ENCODE measurements around the gene RAB3D.

The RAB3D gene

DNA sequence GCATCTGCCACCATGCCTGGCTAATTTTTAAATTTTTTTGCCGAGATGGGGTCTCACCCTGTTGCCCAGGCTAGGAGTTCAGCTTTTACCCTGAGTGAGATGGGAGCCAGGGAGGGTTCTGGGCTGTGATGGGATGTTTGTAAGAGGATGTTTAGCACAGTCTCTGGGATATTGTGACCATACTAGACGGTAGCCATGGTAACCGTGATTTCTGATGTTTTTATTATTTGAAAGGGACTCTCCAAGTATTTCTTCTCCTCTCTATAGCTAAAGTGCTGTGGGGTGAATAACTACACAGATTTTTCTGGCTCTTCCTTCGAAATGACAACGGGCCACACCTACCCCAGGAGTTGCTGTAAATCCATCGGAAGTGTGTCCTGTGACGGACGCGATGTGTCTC, 33.1 kb downstream of the RAB3D start:
- peaks cover 23% of the 10 kb centered on the region for H3K27me3 Mint-ChIP-seq (ENCODE audit: low read depth, poor library complexity)
- no peak overlapping the region for H3K4me3 Mint-ChIP-seq
- no peaks in the 10 kb centered on the region for H3K9me3 Mint-ChIP-seq
- no peak for DNase-seq
- no peaks in the 10 kb centered on the region for H3K36me3 Mint-ChIP-seq (ENCODE audit: low read depth)
- no peaks in the 10 kb centered on the region for H3K4me1 Mint-ChIP-seq
- TF ChIP-seq, protein P1, sequence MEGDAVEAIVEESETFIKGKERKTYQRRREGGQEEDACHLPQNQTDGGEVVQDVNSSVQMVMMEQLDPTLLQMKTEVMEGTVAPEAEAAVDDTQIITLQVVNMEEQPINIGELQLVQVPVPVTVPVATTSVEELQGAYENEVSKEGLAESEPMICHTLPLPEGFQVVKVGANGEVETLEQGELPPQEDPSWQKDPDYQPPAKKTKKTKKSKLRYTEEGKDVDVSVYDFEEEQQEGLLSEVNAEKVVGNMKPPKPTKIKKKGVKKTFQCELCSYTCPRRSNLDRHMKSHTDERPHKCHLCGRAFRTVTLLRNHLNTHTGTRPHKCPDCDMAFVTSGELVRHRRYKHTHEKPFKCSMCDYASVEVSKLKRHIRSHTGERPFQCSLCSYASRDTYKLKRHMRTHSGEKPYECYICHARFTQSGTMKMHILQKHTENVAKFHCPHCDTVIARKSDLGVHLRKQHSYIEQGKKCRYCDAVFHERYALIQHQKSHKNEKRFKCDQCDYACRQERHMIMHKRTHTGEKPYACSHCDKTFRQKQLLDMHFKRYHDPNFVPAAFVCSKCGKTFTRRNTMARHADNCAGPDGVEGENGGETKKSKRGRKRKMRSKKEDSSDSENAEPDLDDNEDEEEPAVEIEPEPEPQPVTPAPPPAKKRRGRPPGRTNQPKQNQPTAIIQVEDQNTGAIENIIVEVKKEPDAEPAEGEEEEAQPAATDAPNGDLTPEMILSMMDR (IDR thresholded peaks at IDR 0.05), result no peak
- H3K27ac Mint-ChIP-seq, result no peak overlapping the region

DNA sequence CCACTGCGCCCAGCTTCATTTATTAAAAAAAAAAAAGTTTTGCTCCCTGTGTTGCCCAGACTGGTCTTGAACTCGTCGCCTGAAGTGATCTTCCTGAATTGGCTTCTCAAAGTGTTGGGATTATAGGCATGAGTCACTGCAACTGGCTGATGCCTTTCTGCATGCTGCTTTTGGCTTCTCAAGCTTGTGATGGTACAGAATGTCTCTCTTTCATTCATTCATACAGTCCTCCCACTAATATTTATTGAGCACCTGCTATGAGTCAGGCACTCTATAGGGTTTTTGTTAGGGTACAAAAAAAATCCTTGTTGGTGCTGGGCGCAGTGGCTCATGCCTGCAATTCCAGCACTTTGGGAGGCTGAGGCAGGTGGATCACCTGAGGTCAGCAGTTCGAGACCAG, 34.5 kb downstream of the RAB3D start:
- H3K9me3 Mint-ChIP-seq, result peaks cover 11% of the 10 kb centered on the region
- no peak overlapping the region for H3K4me3 Mint-ChIP-seq
- no peak overlapping the region for H3K27ac Mint-ChIP-seq
- DNase-seq, result no peak
- H3K27me3 Mint-ChIP-seq (ENCODE audit: low read depth, poor library complexity), result peaks cover 32% of the 10 kb centered on the region
- H3K36me3 Mint-ChIP-seq (ENCODE audit: low read depth), result no peaks in the 10 kb centered on the region
- no peaks in the 10 kb centered on the region for H3K4me1 Mint-ChIP-seq
- TF ChIP-seq, protein P1 (IDR thresholded peaks at IDR 0.05), result no peak

DNA sequence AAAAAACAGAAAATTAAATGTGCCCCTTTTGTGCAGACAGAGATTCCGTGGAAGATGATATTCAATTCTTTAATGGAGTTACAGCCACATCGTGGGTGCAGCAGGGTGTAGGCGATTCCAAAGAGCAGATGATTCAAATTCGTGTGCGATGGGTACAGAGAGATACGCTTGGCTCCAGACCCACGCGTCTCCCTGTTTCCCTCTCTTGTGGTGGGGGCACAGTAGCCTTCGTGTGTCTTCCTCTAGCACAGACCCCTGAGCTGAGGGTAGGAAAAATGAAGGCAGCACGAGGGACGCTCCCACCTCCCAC, 38.7 kb downstream of the RAB3D start:
- H3K9me3 Mint-ChIP-seq, result peaks cover 11% of the 10 kb centered on the region
- TF ChIP-seq, protein P1 (IDR thresholded peaks at IDR 0.05), result no peak
- H3K27me3 Mint-ChIP-seq (ENCODE audit: low read depth, poor library complexity), result peaks cover 38% of the 10 kb centered on the region
- no peaks in the 10 kb centered on the region for H3K36me3 Mint-ChIP-seq (ENCODE audit: low read depth)
- no peak overlapping the region for H3K4me3 Mint-ChIP-seq
- H3K4me1 Mint-ChIP-seq, result no peaks in the 10 kb centered on the region
- DNase-seq, result no peak
- H3K27ac Mint-ChIP-seq, result no peak overlapping the region

DNA sequence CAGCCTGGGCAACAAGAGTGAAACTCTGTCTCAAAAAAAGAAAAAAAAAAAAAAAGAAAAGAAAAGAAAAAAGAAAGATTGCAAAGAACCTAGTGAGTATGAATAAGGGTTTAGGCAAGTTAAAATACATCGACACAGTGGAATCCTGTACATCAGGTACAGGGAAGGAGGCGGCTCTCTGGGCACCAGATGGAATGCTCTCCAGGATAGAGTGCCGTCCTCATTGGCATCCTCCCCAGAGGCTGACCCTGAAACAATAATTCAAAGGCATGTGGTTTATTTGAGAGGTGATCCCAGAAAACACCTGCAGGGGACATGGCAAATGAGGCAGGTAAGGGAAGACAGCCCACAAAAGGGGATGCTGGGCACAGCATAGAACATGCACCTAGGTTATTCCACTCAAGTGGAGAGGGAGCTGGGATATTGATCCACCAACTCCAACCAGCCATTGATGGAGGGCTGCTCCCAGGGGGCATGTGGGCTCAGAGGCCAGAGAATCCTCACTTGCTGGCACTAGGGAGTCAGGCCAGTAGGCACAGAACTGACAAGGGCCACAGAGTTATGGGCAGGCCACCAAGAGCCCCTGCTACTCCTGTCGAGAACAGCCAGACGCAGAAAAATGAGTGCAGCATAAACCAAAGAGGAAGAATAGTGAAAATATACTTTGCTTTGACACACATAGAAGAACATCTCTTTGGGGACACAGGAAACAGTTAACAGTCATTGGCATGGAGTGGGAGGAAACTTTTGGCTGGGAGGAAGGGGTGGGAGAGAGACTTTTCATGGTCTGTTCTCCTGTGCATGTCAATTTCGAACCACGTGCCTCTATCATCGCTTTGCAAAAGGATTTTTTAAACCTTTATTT, 39.3 kb downstream of the RAB3D start:
- Mint-ChIP-seq H3K27ac (no peak overlapping the region), H3K36me3 (ENCODE audit: low read depth) (no peaks in the 10 kb centered on the region), H3K4me3 (no peak overlapping the region), H3K9me3 (peaks cover 11% of the 10 kb centered on the region), H3K4me1 (no peaks in the 10 kb centered on the region), H3K27me3 (ENCODE audit: low read depth, poor library complexity) (peaks cover 35% of the 10 kb centered on the region)
- DNase-seq, result no peak
- TF ChIP-seq, protein P1 (IDR thresholded peaks at IDR 0.05), result no peak

DNA sequence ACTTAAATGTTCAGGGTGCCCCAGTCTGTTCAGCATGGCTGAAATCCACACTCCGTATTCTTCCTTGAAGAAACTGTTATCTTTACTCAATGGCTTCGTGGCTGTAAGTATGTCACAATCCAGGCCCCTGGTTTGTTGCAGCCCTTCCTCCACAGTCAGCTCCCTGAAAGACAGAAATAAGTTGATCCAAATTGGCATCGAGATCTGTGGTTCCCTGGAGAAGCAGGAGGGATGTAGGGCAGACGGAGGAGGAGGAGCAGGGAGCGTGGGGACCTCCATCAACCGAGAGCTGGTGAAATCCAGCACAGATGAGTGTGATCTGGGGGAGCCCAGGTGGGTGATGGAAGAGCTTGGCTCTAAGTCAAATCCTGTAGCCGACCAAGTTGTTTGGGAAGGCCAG, 43.2 kb downstream of the RAB3D start:
- no peak overlapping the region for H3K27ac Mint-ChIP-seq
- H3K9me3 Mint-ChIP-seq, result peaks cover 11% of the 10 kb centered on the region
- no peaks in the 10 kb centered on the region for H3K36me3 Mint-ChIP-seq (ENCODE audit: low read depth)
- peaks cover 37% of the 10 kb centered on the region for H3K27me3 Mint-ChIP-seq (ENCODE audit: low read depth, poor library complexity)
- DNase-seq, result no peak
- no peak overlapping the region for H3K4me3 Mint-ChIP-seq
- peaks cover 15% of the 10 kb centered on the region for H3K4me1 Mint-ChIP-seq
- TF ChIP-seq, protein P1 (IDR thresholded peaks at IDR 0.05), result no peak

DNA sequence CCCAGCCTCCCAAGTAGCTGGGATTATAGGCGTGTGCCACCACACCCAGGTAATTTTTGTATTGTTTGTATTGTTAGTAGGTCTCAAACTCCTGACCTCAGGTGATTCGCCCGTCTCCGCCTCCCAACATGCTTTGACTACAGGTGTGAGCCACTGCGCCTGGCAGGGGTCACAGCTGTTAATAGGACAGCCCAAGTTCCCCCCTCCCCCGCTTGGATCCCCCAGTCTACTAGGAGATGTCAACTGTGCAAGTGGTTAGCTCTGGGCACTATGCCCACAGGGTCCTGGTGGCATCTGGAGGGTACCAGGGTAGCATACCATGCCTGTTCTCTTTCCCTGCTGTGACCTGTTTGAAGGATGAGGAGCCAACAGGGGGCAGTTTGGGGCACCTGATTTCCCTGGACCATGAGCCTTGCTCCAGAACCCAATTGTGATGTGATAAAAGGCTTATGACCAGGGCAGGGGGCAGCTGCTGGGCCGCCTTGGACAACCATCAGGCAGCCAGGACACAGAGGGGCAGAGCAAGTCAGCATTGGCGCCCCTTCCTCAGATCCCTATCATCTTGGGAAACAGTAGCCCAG, 43.7 kb downstream of the RAB3D start, which contains the start of gene TSPAN16:
TSS of gene TSPAN16 (plus strand) at position 496 of the 581 bp plus-strand sequence. CDS start 138 bp downstream, outside the sequence.
- peaks cover 15% of the 10 kb centered on the region for H3K4me1 Mint-ChIP-seq
- H3K36me3 Mint-ChIP-seq (ENCODE audit: low read depth), result no peaks in the 10 kb centered on the region
- H3K4me3 Mint-ChIP-seq, result no peak within 1 kb of the TSS
- peaks cover 8% of the 10 kb centered on the region for H3K9me3 Mint-ChIP-seq
- DNase-seq, result no peak
- TF ChIP-seq, protein P1 (IDR thresholded peaks at IDR 0.05), result no peak
- no peak within 1 kb of the TSS for H3K27ac Mint-ChIP-seq
- peaks cover 33% of the 10 kb centered on the region for H3K27me3 Mint-ChIP-seq (ENCODE audit: low read depth, poor library complexity)
